GM10266 (cell line): ENCODE measurements around the gene CD101.

Experiments used
- DNase-seq: peaks from one replicate; pipeline ENCODE4 v3.0.0; 2012; ENCODE audit errors: extremely low spot score
- CTCF ChIP-seq: IDR thresholded peaks from 2 replicates; pipeline ENCODE4 v1.5.1; 2012; ENCODE audit warnings: mild to moderate bottlenecking, low read depth; ENCODE audit not compliant: control insufficient read depth, insufficient read depth; ENCODE audit errors: missing control alignments

CD101 gene

GRCh38 chr1:117047271-117047670 lies 45.7 kb downstream of the CD101 start:
- TF ChIP-seq CTCF = no peak
- DNase-seq = no peak

- DNase-seq = no peak
- no peak for TF ChIP-seq CTCF
Observed at GRCh38 chr1:117049857-117050256, 48.3 kb downstream of the CD101 start.

- TF ChIP-seq CTCF = no peak
- peak; percentile 62 for DNase-seq
Observed at GRCh38 chr1:117051224-117052064, 49.9 kb downstream of the CD101 start.

GRCh38 chr1:117054068-117054467 lies 52.5 kb downstream of the CD101 start:
- no peak for TF ChIP-seq CTCF
- DNase-seq = no peak

GRCh38 chr1:117058810-117059209 lies 57.2 kb downstream of the CD101 start:
- DNase-seq = no peak
- no peak for TF ChIP-seq CTCF

GRCh38 chr1:117059334-117059677 lies 57.7 kb downstream of the CD101 start:
- peak; percentile 40 for DNase-seq
- no peak for TF ChIP-seq CTCF

GRCh38 chr1:117059678-117060440 lies 58.3 kb downstream of the CD101 start, which contains the start of gene TTF2:
TTF2 (plus strand) TSS chr1:117060326; CDS start chr1:117060347, 21 bp downstream.
- TF ChIP-seq CTCF = no peak

More at GRCh38 chr1:117059678-117060440, 58.3 kb downstream of the CD101 start, which contains the start of gene TTF2:
- peak; percentile 94 for DNase-seq
